Suprapubic skin (tissue), 3 donors: Measurements from ENCODE around the gene SDR42E1.

ENCODE experiments used
- POLR2A ChIP-seq, 2 donors: fragments of 450-650 bp; IDR thresholded peaks; one replicate each; pipeline ENCODE4 v1.6.1; 2017; ENCODE audit warnings: antibody characterized with exemption in 2 of 2, mild to moderate bottlenecking in 2 of 2, moderate library complexity in 2 of 2
- TF ChIP-seq, protein P1 (sequence below), 2 donors: fragments of 200-600 bp in 1 of 2; fragments of 450-650 bp in 1 of 2; sonication (generic) in 1 of 2; IDR thresholded peaks; one replicate each; pipeline ENCODE4 v1.5.1; 2016 to 2019; ENCODE audit warnings: antibody characterized with exemption in 2 of 2, mild to moderate bottlenecking in 1 of 2, moderate library complexity in 1 of 2

DNA sequence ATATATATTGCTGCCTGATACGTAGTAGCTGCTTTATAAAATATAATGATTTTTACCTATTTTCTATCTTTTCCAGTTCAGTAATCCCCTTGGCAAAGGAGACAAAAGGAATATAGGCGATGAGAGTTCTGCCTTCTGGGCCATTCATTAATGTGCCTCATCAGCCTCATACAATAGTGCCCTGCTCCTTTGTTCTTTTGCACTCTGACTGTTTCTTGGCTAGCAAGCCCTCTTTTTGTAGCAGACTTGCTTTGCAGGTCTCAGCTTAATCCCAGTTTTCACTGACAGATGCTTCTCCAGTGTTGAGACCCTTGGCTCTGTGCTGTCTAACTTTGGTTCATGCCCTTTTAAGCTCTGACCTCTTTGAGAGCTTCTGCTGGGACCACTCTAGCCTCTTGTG, 34.2 kb upstream of the SDR42E1 start:
- TF ChIP-seq, protein P1, sequence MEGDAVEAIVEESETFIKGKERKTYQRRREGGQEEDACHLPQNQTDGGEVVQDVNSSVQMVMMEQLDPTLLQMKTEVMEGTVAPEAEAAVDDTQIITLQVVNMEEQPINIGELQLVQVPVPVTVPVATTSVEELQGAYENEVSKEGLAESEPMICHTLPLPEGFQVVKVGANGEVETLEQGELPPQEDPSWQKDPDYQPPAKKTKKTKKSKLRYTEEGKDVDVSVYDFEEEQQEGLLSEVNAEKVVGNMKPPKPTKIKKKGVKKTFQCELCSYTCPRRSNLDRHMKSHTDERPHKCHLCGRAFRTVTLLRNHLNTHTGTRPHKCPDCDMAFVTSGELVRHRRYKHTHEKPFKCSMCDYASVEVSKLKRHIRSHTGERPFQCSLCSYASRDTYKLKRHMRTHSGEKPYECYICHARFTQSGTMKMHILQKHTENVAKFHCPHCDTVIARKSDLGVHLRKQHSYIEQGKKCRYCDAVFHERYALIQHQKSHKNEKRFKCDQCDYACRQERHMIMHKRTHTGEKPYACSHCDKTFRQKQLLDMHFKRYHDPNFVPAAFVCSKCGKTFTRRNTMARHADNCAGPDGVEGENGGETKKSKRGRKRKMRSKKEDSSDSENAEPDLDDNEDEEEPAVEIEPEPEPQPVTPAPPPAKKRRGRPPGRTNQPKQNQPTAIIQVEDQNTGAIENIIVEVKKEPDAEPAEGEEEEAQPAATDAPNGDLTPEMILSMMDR (IDR thresholded peaks at IDR 0.05): no peak
- TF ChIP-seq POLR2A (IDR thresholded peaks at IDR 0.05): no peak
